ENCODE measurements around the gene DGKE.

The DGKE gene

DNA sequence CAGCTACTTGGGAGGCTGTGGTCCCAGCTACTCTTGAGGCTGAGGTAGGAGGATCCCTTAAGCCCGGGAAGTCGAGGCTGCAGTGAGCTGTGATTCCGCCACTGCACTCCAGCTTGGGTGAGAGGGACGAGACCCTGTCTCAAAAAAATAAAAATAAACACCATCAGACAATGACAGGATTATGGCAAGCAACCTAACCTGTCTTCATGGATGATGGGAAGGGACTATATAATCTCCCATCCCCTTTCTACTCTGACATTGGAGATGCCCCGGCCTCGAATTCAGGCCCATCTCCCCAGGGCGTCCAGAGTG lies 79.0 kb downstream of the DGKE start:
- no peak for DNase-seq

DNA sequence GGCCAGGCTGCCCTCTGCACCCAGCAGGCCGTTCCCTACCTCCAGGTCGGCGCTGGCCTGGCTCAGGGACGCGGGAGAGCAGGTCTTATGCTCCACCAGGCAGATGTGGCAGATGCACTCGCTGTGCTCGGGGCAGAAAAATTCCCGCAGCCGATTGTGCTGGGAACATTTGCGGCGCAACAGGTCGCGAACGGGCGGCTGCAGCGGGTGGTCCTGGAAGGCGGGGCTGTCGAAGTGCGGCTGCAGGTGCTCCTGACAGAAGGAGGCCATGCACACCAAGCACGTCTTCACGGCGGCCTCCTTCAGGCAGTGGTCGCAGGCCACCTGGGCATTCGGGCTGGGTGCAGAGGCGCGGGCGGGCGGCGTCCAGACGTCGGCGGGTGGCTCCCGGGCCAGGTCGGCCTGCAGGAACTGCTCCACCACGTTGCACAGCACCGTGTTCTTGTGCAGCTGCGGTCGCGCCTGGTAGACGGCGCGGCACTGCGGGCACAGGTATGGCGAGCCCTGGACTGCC lies 79.5 kb downstream of the DGKE start:
- DNase-seq = peak in 3 of 56 donors; percentile 25 to 59 (median 44)

DNA sequence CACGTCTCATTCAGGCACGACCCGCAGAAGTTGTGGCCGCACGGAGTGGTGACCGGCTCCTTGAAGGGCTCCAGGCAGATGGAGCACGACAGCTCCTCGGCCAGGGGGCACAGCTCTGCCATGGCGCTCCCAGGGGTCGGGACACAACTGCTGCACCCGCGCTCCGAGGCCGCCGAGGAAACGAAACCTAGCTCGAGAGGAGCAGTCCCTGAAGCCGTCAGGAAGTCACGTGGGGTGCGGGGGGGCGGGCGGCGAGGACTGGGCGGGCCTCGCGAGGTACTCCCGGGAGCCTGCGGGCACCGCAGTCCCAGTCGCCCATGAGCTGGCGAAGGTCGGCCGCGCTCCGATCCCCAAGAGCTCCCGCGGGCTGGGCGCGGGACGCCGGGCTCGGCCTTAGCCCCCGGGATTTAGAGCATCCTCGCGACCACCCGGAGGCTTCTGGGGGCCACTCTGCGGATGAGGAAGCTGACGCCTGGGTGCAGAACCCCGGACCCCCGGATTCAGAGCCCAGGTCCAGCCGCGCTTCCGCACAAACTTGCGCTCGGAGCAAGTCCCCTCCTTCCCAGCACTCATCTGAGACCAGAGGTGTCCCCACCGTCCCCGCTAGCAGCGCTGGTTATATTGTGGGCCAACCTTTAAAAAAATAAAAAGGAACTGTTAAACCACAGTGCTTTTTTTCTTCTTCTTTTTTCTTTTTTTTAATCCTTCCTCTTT lies 80.1 kb downstream of the DGKE start, which contains the start of gene TRIM25:
Gene TRIM25 (minus strand): TSS at position 183 of the 714 bp plus-strand sequence. CDS start 61 bp downstream, at position 122.
- DNase-seq = peak in 54 of 56 donors; percentile 6 to 83 (median 66)

DNA sequence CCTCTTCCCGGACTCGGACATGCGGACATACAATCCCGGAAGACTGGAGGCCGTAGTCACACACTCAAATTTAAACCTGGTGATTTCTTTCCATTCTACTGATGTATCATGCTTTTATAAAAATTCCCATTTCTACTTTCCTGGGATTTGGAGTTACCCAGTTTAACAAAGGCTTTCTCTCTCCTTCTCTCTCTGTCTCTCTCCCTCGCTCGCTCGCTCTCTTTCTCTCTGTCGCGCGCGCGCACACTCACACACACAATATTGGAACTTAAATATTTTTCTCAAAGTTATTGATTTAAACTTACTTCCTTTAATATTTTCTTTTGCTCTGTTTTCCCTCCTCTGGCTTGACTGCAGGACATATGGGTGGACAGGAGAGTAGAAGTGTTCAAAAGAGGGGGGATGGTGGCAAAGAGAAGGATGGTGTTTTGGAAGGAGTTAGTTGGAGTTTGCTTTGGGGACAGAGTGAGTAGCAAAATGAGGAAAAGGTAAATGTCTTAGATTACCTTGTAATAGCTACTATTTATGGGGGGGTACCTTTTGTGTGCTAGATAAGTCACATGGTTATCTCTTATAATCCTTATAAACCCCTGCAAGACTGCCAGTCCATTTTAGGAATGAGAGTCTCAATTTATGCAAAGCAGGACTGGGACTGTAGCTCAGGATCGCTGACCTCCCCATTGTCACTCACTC lies 80.8 kb downstream of the DGKE start:
- peak in 1 of 56 donors; percentile 5 for DNase-seq

DNA sequence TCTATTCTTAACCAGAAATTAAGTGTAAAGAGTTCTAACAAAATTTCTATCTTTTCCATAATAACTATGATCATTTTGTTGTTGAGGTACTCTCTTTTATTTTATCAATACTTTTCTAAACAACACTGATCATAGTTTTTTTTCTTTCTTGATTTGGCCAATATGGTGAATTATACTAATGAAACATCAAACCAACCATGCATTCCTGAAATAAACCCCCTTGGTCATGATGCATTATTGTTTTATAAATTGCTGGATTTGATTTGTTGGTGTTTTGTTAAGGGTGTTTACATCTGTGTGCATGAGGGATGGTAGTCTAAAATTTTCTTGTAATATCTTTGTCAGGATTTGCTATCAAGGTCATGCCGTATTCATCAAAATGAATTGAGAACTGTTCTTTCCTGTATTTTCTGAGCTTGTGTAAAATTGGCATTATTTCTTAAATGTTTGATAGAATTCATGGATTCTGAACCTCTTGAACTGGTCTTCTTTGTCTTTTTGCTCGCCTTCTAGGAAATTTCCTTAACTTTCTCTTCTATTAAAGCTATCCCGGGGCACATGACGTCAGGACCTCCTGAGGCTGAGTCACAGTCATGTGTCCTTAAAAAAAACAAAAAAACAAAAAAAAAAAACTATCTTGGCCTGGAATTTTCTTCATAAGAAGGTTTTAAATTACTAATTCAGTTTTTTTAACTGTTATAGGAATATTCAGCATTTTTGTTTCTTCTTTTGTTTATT lies 83.8 kb downstream of the DGKE start:
- no peak for DNase-seq

DNA sequence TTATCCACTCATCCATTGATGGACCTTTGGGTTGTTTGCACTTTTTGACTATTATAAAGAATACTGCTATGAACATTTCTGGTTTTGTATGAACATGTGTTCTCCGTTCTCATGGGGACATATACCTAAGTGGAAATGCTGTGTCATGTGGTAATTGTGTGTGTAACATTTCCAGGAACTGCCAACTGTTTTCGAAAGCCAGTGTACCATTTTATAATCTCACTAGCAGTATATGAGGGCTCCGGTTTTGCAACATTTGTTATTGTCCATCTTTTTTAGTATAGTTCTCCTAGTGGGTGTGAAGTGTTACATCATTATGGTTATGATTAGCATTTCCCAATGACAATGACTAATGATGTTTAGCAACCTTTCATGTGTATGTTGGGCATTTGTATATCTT lies 85.0 kb downstream of the DGKE start:
- no peak for DNase-seq
